HL-60 (cell line): Measurements from ENCODE around the gene TXNIP.

Source experiments
- DNase-seq, 2 experiments: peaks; one replicate each; pipeline ENCODE4 v3.0.0-alpha.2; 2010 to 2020; ENCODE audit warnings: low read depth in 1 of 2, low spot score in 1 of 2
- H3K27ac ChIP-seq: fragments of 250-450 bp; sonication (Bioruptor Pico); replicated peaks from 2 replicates; pipeline ENCODE4 v1.5.1; 2020; ENCODE audit warnings: mild to moderate bottlenecking, moderate library complexity
- H3K27me3 ChIP-seq: fragments of 250-450 bp; sonication (Bioruptor Pico); 2 replicates; pipeline ENCODE4 v1.5.1; 2021; ENCODE audit warnings: mild to moderate bottlenecking, moderate library complexity; ENCODE audit not compliant: insufficient read depth, poor library complexity, severe bottlenecking
- H3K4me3 ChIP-seq: replicated peaks from 2 replicates; pipeline ENCODE4 v1.5.1; 2011; ENCODE audit warnings: mild to moderate bottlenecking, control low read depth, low read length; ENCODE audit not compliant: insufficient read depth
- CTCF ChIP-seq: IDR thresholded peaks from one replicate; pipeline ENCODE4 v1.5.1; 2011; ENCODE audit warnings: low read length, control low read depth, inconsistent platforms; ENCODE audit not compliant: insufficient read depth
- GABPA ChIP-seq: IDR thresholded peaks from 2 replicates; pipeline ENCODE4 v1.6.1; 2012; ENCODE audit warnings: low read depth
- POLR2AphosphoS5 ChIP-seq: IDR thresholded peaks from 2 replicates; pipeline ENCODE4 v1.6.1; 2012; ENCODE audit warnings: low read depth
- SPI1 ChIP-seq: IDR thresholded peaks from 2 replicates; pipeline ENCODE4 v1.6.1; 2012; ENCODE audit warnings: low read depth, mild to moderate bottlenecking, borderline replicate concordance
- long read RNA-seq: library from polyadenylated mRNA; unstranded; transcript quantifications from one replicate; pipeline ENCODE4 v2.0.0, GENCODE V29; 2020
- TF ChIP-seq, protein P1 (sequence below): IDR thresholded peaks from 2 replicates; pipeline ENCODE4 v1.6.1; 2012; ENCODE audit warnings: low read depth; ENCODE audit not compliant: insufficient replicate concordance

Gene TXNIP
- long read RNA-seq, transcript TXNIP-204 (8 exons, 2,926 nt) = major isoform, 601 of 628 reads
- long read RNA-seq, partial matches to known transcripts = 15 of 628 reads
- long read RNA-seq, other reads (novel, unspliced or antisense) = 10 of 628 reads

DNA sequence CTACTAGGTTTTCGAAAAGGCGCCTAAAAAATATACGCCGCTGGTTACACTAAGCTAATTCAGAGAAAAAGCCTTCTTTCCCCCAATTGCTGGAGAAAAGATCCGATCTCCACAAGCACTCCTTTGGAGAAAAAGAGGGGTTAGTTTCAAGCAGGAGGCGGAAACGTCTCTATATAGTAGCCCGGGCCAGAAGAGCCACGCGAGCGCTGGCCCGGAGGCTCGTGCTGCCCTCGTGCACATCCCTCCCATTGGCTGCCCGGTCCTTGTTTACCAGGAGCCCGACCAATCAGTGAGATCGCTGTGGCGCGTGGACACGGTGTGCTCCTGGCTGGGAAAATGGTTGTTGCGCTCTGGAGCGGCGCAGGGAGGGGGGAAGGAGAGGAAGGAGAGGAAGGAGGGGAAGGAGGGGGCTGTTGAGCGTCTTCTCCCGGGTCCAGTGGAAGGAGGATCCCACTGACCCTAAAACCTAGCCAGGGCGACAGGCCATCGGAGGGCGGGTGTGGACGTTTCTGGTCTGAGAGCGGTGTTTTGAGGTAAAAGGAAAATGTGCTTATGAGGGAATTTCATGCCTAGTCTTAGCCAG is at the start of gene TXNIP:
TXNIP (minus strand) TSS at position 147 of the 583 bp plus-strand sequence. CDS start 313 bp downstream, outside the sequence.
- Histone ChIP-seq H3K27ac (peak within 1 kb of the TSS; percentile 87), H3K27me3 (no peaks in the 10 kb centered on the region), H3K4me3 (peak within 1 kb of the TSS; percentile 71)
- TF ChIP-seq SPI1 (peak; percentile 36; the same call in 1 of the 2 replicates), CTCF (no peak), POLR2AphosphoS5 (peak; percentile 88)
- TF ChIP-seq, protein P1, sequence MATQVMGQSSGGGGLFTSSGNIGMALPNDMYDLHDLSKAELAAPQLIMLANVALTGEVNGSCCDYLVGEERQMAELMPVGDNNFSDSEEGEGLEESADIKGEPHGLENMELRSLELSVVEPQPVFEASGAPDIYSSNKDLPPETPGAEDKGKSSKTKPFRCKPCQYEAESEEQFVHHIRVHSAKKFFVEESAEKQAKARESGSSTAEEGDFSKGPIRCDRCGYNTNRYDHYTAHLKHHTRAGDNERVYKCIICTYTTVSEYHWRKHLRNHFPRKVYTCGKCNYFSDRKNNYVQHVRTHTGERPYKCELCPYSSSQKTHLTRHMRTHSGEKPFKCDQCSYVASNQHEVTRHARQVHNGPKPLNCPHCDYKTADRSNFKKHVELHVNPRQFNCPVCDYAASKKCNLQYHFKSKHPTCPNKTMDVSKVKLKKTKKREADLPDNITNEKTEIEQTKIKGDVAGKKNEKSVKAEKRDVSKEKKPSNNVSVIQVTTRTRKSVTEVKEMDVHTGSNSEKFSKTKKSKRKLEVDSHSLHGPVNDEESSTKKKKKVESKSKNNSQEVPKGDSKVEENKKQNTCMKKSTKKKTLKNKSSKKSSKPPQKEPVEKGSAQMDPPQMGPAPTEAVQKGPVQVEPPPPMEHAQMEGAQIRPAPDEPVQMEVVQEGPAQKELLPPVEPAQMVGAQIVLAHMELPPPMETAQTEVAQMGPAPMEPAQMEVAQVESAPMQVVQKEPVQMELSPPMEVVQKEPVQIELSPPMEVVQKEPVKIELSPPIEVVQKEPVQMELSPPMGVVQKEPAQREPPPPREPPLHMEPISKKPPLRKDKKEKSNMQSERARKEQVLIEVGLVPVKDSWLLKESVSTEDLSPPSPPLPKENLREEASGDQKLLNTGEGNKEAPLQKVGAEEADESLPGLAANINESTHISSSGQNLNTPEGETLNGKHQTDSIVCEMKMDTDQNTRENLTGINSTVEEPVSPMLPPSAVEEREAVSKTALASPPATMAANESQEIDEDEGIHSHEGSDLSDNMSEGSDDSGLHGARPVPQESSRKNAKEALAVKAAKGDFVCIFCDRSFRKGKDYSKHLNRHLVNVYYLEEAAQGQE = peak; percentile 62
- DNase-seq = peak; percentile 97 to 99

DNA sequence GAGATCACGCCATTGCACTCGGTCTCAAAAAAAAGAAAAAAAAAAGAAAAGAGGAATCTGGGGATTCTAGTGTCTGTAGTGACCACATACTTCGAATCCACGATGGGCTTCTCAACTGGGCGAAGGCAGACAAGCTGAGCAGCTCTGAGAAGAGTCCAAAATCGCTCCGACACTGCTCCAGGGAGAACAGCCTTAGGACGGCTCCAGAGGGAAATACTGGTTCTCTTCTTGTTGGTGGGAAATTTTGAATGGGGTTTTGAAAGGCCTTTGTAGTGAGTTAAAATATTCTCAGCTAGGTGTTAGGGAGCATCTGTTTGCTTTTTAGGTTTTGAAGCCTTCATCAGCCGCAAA is 43.4 kb upstream of the TXNIP start:
- H3K4me3 ChIP-seq = no peak overlapping the region
- no peak for DNase-seq
- no peak overlapping the region for H3K27ac ChIP-seq

GRCh38 chr1:146036965-146037646 is 40.7 kb upstream of the TXNIP start:
- Histone ChIP-seq H3K4me3 (peak overlapping the region; percentile 89), H3K27ac (peak overlapping the region; percentile 73), H3K27me3 (no peaks in the 10 kb centered on the region)
- TF ChIP-seq POLR2AphosphoS5 (no peak), SPI1 (peak; percentile 79), GABPA (peak; percentile 46; the same call in 1 of the 2 replicates)
- peak; percentile 80 to 85 for DNase-seq

More for the DNA sequence above, 43.4 kb upstream of the TXNIP start:
- no peaks in the 10 kb centered on the region for H3K27me3 ChIP-seq
- TF ChIP-seq GABPA = no peak
- TF ChIP-seq POLR2AphosphoS5 = no peak
- no peak for TF ChIP-seq CTCF

- no peak for TF ChIP-seq SPI1
- TF ChIP-seq, protein P1 = no peak
- TF ChIP-seq GABPA = no peak
- no peak for TF ChIP-seq POLR2AphosphoS5
- no peak for TF ChIP-seq CTCF
- H3K27ac ChIP-seq = peak overlapping the region; percentile 73
- H3K4me3 ChIP-seq = peak overlapping the region; percentile 89
- peak in 1 of 2 experiments; percentile 72 for DNase-seq
- no peaks in the 10 kb centered on the region for H3K27me3 ChIP-seq
These were observed 40.0 kb upstream of the TXNIP start for GRCh38 chr1:146036241-146036964.
